Right atrium auricular region (tissue), 2 donors: Measurements from ENCODE around the gene RC3H1. TPM values are rescaled to one million over a fixed set of nuclear protein-coding genes. Genes with fewer than 3 reads are reported as not detected.

ENCODE experiments used
- DNase-seq: peaks from one replicate; pipeline ENCODE4 v3.0.0-alpha.2; 2019; ENCODE audit warnings: low spot score
- H3K27ac ChIP-seq, 2 donors: fragments of 200-600 bp; sonication (generic); 1 replicate in 1 of 2; 2 replicates in 1 of 2; pipeline ENCODE4 v1.5.1; 2016 to 2019
- H3K27me3 ChIP-seq, 2 donors: fragments of 200-600 bp; sonication (generic); one replicate each; pipeline versions ENCODE4 v1.5.1 to v1.6.0; 2017 to 2019
- H3K36me3 ChIP-seq: fragments of 200-600 bp; sonication (generic); one replicate; pipeline ENCODE4 v1.5.1; 2016
- H3K4me1 ChIP-seq, 2 donors: fragments of 200-600 bp; sonication (generic); one replicate each; pipeline versions ENCODE4 v1.5.1 to v1.6.0; 2017 to 2019
- H3K4me3 ChIP-seq, 2 donors: fragments of 200-600 bp; sonication (generic); 1 replicate in 1 of 2; 2 replicates in 1 of 2; pipeline ENCODE4 v1.5.1; 2017 to 2019; ENCODE audit warnings: mild to moderate bottlenecking in 1 of 2, moderate library complexity in 1 of 2
- H3K9me3 ChIP-seq, 2 donors: fragments of 200-600 bp; sonication (generic); one replicate each; pipeline ENCODE4 v1.5.1; 2019
- total RNA-seq, 2 donors: library from RNA; depleted of rRNA; stranded (reverse); fragments of >200 nt; gene quantifications; one replicate each; pipeline ENCODE4 v1.1.0, GENCODE V29; 2016
- TF ChIP-seq, protein P1 (sequence below), 2 donors: fragments of 200-600 bp; sonication (generic); IDR thresholded peaks; one replicate each; pipeline ENCODE4 v1.5.1; 2019; ENCODE audit warnings: antibody characterized with exemption in 2 of 2

Gene RC3H1
- total RNA-seq, 2 donors from 2014 or later = 14.6 to 15.6 TPM

DNA sequence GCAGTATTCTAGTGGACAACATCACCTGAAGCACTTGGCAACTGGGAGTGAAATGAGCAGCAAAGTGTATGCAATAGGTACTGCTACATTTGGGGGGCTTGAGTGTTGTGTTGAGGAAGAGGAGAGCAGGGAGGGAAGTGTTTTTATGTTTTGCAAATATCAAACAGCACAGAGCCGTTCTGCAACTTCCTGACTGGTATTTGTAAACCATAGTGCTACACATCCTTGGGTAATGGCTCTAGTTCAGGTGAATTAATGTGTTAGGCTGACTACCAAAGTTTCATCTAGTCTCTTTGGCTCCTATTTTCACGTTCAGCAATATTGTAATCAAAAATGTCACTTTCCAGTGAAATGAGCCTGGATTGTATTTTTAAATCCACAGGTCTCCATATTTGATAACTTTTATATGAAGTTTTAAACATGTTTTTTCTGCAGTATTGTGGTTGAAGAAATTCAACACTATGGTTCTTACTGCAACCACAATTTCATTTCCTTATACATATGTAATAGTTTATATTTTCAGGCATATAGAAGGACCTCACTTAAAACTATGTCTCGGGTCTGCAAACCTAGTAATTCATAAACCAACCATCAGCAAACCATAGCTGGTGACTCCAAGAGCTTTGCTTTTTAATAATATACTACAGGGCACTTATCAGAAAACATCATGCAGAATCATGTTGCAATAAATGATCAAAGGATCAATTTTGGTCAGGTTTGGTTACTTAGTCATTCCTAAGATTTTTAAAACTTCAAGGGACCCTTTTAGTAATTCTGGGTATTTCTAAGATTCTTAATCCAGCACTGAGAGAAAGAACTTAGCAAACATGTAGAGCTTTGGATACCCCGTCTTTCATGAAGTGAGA lies 135.2 kb downstream of the RC3H1 start:
- Histone ChIP-seq H3K9me3 (no peaks in the 10 kb centered on the region), H3K27me3 (no peaks in the 10 kb centered on the region), H3K4me3 (no peak overlapping the region), H3K4me1 (no peaks in the 10 kb centered on the region), H3K36me3 (peaks cover 18% of the 10 kb centered on the region), H3K27ac (no peak overlapping the region)
- TF ChIP-seq, protein P1, sequence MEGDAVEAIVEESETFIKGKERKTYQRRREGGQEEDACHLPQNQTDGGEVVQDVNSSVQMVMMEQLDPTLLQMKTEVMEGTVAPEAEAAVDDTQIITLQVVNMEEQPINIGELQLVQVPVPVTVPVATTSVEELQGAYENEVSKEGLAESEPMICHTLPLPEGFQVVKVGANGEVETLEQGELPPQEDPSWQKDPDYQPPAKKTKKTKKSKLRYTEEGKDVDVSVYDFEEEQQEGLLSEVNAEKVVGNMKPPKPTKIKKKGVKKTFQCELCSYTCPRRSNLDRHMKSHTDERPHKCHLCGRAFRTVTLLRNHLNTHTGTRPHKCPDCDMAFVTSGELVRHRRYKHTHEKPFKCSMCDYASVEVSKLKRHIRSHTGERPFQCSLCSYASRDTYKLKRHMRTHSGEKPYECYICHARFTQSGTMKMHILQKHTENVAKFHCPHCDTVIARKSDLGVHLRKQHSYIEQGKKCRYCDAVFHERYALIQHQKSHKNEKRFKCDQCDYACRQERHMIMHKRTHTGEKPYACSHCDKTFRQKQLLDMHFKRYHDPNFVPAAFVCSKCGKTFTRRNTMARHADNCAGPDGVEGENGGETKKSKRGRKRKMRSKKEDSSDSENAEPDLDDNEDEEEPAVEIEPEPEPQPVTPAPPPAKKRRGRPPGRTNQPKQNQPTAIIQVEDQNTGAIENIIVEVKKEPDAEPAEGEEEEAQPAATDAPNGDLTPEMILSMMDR (IDR thresholded peaks at IDR 0.05) = no peak
- no peak for DNase-seq

DNA sequence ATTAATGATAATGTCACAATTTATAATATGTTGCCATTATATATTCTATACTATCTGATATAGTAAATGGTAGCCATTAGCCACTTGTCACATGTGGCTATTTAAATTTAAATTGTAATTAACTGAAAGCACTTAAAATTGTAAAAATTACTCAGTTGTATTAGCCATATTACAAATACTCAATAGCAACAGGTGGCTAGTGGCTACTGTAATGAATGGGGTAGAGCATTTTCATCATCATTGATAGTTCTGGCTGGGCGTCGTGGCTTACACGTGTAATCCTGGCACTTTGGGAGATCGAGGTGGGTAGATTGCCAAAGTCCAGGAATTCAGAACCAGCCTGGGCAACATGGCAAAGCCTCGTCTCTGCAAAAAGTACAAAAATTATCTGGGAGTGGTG lies 137.5 kb downstream of the RC3H1 start:
- TF ChIP-seq, protein P1 (IDR thresholded peaks at IDR 0.05) = no peak
- Histone ChIP-seq H3K36me3 (peaks cover 22% of the 10 kb centered on the region), H3K4me1 (no peaks in the 10 kb centered on the region), H3K27ac (no peak overlapping the region), H3K27me3 (no peaks in the 10 kb centered on the region), H3K4me3 (no peak overlapping the region), H3K9me3 (no peaks in the 10 kb centered on the region)
- no peak for DNase-seq

Other genes starting within 250 kb of the RC3H1 start
- 10 to 100 TPM; 11.2 to 13.9 TPM for gene DARS2, start 197.7 kb downstream of the RC3H1 start, total RNA-seq
- gene CENPL, start 197.5 kb downstream of the RC3H1 start, total RNA-seq = 1 to 10 TPM; 1.5 to 4.2 TPM
- gene GAS5, start 154.4 kb downstream of the RC3H1 start, total RNA-seq = 100 to 1,000 TPM in 1 of 2 donors, 10 to 100 TPM in 1; 74.6 to 115 TPM
- 1 to 10 TPM; 5.8 to 8.8 TPM for gene ZBTB37, start 154.0 kb downstream of the RC3H1 start, total RNA-seq
- under 1 TPM in 1 of 2 donors, not detected in 1; 0.31 TPM for gene SERPINC1, start 105.0 kb downstream of the RC3H1 start, total RNA-seq
- gene RABGAP1L, start 137.2 kb upstream of the RC3H1 start, total RNA-seq = 100 to 1,000 TPM; 148 to 174 TPM